Natural killer cell (primary cell): ENCODE measurements around the gene SDR42E2. TPM values are rescaled to one million over a fixed set of nuclear protein-coding genes. Genes with fewer than 3 reads are reported as not detected.
"Not testable (repeated sequence)": the region's sequence is repeated elsewhere in the genome, so short reads cannot be mapped to it uniquely, and the experiment has no call there.

Experiments used
- ATAC-seq, 3 donors: fragments of 150-1000 bp in 2 of 3; fragments of 200-7000 bp in 1 of 3; cut with Tn5 transposase; 1 replicate in 1 of 3; 2 replicates in 2 of 3; pipeline ENCODE4 v1.10.0; 2021; ENCODE audit warnings: mild to moderate bottlenecking in 2 of 3, moderate library complexity in 2 of 3
- DNase-seq, 2 donors: peaks; one replicate each; pipeline versions ENCODE4 v3.0.0 to v3.0.0-alpha.2; 2013 to 2021; ENCODE audit warnings: mixed read lengths in 1 of 2
- H3K27ac ChIP-seq: one replicate; pipeline ENCODE4 v1.5.1; 2013; ENCODE audit warnings: mild to moderate bottlenecking, low read length
- H3K27me3 ChIP-seq: one replicate; pipeline ENCODE4 v1.6.1; 2013; ENCODE audit warnings: low read length; ENCODE audit not compliant: control insufficient read depth, insufficient read depth
- H3K36me3 ChIP-seq: one replicate; pipeline ENCODE4 v1.6.1; 2013; ENCODE audit warnings: low read length; ENCODE audit not compliant: control insufficient read depth, insufficient read depth
- H3K4me1 ChIP-seq: one replicate; pipeline ENCODE4 v1.6.1; 2013; ENCODE audit warnings: low read length; ENCODE audit not compliant: control insufficient read depth, insufficient read depth
- H3K4me3 ChIP-seq: one replicate; pipeline ENCODE4 v1.5.1; 2013; ENCODE audit warnings: low read length
- H3K9me3 ChIP-seq: one replicate; pipeline ENCODE4 v1.6.1; 2013; ENCODE audit warnings: low read length; ENCODE audit not compliant: control insufficient read depth, insufficient read depth
- H3K27ac Mint-ChIP-seq, 2 donors: one replicate each; pipeline ENCODE4 v1.8.0; 2022; ENCODE audit warnings: mild to moderate bottlenecking in 2 of 2, mixed read lengths in 2 of 2, moderate library complexity in 1 of 2
- H3K27me3 Mint-ChIP-seq, 2 donors: one replicate each; pipeline ENCODE4 v1.8.0; 2022; ENCODE audit warnings: low read depth in 2 of 2, mixed read lengths in 2 of 2
- H3K36me3 Mint-ChIP-seq: one replicate; pipeline ENCODE4 v1.8.0; 2022; ENCODE audit warnings: mixed read lengths
- H3K4me1 Mint-ChIP-seq, 2 donors: one replicate each; pipeline ENCODE4 v1.8.0; 2022; ENCODE audit warnings: mixed read lengths in 2 of 2
- H3K4me3 Mint-ChIP-seq: one replicate; pipeline ENCODE4 v1.8.0; 2022; ENCODE audit warnings: mild to moderate bottlenecking, moderate library complexity, mixed read lengths
- H3K9me3 Mint-ChIP-seq, 2 donors: one replicate each; pipeline ENCODE4 v1.8.0; 2022; ENCODE audit warnings: mixed read lengths in 2 of 2
- CTCF ChIP-seq: fragments of 200-600 bp; IDR thresholded peaks from one replicate; pipeline ENCODE4 v1.8.0; 2022; ENCODE audit warnings: antibody characterized with exemption
- WGBS: methylation state at CpG from one replicate; pipeline ENCODE4 v1.1.7; 2013; ENCODE audit warnings: missing lambda C conversion rate; ENCODE audit not compliant: insufficient coverage; 5-methylcytosine and 5-hydroxymethylcytosine counted together
- intact Hi-C: fragments of 100-400 bp; cut with micrococcal nuclease; formaldehyde crosslinking; loops from one replicate; pipeline ENCODE4 v1.14.2; 2022
- total RNA-seq, 4 donors: library from RNA; stranded (reverse); fragments of 120-200 nt in 1 of 4; gene quantifications; one replicate each; pipeline versions ENCODE4 v1.2.3 to v1.2.4, GENCODE V29; 2013 to 2022

The SDR42E2 gene
- total RNA-seq, 3 donors from 2014 or later (not counting 1 experiment from before 2014, with no cell fraction given) = 0.92 to 1.9 (median 0.93) TPM

- Mint-ChIP-seq H3K27ac (no peak overlapping the region), H3K36me3 (no peaks in the 10 kb centered on the region), H3K9me3 (no peaks in the 10 kb centered on the region), H3K4me3 (no peak overlapping the region), H3K4me1 (no peaks in the 10 kb centered on the region), H3K27me3 (no peaks in the 10 kb centered on the region)
- 91% methylated on average over 6 of the region's 6 CpGs for WGBS
- no peak overlapping the region for H3K27ac ChIP-seq
- TF ChIP-seq CTCF = no peak
- no peaks in the 10 kb centered on the region for H3K27me3 ChIP-seq
- H3K4me1 ChIP-seq = no peaks in the 10 kb centered on the region
- intact Hi-C loops = no loop called here
- ATAC-seq (no peak), DNase-seq (no peak)
- H3K36me3 ChIP-seq = no peaks in the 10 kb centered on the region
- no peaks in the 10 kb centered on the region for H3K9me3 ChIP-seq
- H3K4me3 ChIP-seq = no peak overlapping the region
Observed at GRCh38 chr16:22171953-22172352, 9.6 kb downstream of the SDR42E2 start.

DNA sequence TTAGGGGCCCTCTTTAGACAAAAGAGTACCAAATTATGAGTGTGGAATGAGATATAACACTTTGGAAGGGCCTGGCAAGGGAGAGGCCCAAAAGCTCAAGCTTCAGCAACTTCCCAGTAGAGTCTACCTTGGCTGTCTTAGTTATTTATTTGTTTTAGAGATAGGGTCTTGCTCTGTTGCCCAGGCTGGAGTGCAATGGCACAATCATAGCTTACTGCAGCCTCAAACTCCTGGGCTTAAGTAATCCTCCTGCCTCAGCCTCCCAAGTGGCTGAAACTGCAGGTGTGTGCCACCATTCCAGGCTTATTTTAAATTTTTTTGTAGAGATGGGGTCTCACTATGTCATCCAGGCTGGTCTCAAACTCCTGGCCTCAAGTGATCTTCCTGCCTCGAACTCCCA, 10.3 kb downstream of the SDR42E2 start:
- intact Hi-C loops, H3K4me1 ChIP-seq, DNase-seq, H3K27me3 Mint-ChIP-seq, H3K36me3 Mint-ChIP-seq, H3K9me3 Mint-ChIP-seq, H3K9me3 ChIP-seq, H3K27ac ChIP-seq, H3K36me3 ChIP-seq, H3K27me3 ChIP-seq, ATAC-seq, H3K4me3 ChIP-seq, H3K4me3 Mint-ChIP-seq, H3K4me1 Mint-ChIP-seq, H3K27ac Mint-ChIP-seq: not testable (repeated sequence)
- WGBS = 71% methylated on average over 1 of the region's 1 CpG

DNA sequence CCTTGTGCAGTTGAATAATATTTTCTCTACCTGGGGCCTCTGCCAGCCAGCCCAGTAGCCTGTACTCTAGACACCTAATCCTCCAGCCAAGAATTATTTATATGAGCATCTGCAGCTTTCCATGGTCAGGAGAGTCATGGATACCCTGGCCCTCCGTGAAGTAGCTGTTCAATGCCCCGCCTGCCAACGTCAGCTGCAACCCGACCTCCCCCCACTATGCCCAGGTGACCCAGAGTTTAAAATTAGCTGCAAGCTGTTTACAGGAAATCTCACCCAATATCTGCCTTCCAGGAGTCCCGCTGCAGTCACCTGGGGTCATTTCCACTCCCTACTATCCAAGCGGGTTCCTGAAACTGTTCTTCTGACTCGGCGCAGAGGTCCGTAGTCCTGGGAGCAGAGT, 12.3 kb downstream of the SDR42E2 start:
- H3K4me1 Mint-ChIP-seq = no peaks in the 10 kb centered on the region
- intact Hi-C loops = no loop called here
- WGBS = 69% methylated on average over 9 of the region's 9 CpGs

More for the DNA sequence above, 12.3 kb downstream of the SDR42E2 start:
- no peaks in the 10 kb centered on the region for H3K36me3 Mint-ChIP-seq
- Histone ChIP-seq H3K36me3 (no peaks in the 10 kb centered on the region), H3K27me3 (no peaks in the 10 kb centered on the region), H3K9me3 (no peaks in the 10 kb centered on the region), H3K4me3 (no peak overlapping the region), H3K4me1 (no peaks in the 10 kb centered on the region), H3K27ac (no peak overlapping the region)
- no peak for TF ChIP-seq CTCF
- no peak for ATAC-seq
- H3K9me3 Mint-ChIP-seq = no peaks in the 10 kb centered on the region
- H3K27ac Mint-ChIP-seq = no peak overlapping the region
- no peak for DNase-seq
- H3K27me3 Mint-ChIP-seq = no peaks in the 10 kb centered on the region
- H3K4me3 Mint-ChIP-seq = no peak overlapping the region
